GM18517 (cell line): Measurements from ENCODE around the gene TRANK1.
"Not testable (repeated sequence)": the region's sequence is repeated elsewhere in the genome, so short reads cannot be mapped to it uniquely, and the experiment has no call there.

Source experiments
- ATAC-seq: cut with Tn5 transposase; IDR thresholded peaks from one replicate; pipeline ENCODE4 v1.9.1; 2021; ENCODE audit warnings: mild to moderate bottlenecking, moderate library complexity; ENCODE audit not compliant: unreplicated experiment

The TRANK1 gene

DNA sequence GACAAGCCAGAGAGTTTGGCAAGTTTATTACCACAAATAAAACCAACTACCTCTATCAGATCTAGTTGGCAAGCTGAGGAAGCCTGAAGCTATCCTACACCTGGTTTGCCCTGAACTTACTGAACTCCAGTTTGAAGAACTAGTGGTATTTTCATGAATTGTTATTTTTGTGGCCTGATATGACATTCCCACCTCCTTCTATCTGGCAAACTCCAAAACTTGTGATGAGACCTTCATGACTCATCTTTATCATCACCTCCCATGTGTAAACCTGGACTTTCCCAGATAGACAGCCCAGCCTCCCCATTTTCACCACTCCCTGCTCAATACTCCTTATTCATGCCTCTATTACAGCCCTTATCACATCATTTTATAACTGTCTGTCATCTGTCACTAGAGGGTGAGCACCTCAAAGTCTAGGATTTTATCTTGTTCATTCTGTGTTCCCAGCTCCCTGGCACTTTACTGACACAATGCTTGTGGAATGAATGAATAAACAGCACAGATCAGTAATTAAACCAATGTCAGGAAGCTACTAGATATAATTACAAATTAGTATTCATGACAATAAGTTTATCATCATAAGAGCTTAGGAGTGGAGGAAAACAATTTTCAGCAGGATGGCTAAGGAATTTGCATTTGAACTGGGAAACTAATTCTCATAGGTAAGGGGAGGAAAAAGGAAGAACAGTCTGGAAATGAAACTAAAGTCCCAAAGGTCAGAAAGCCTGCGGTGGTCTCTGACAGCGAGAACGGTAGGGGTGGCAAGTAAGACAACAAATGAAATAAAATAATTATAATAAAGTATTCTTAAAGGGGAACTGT, 13.2 kb upstream of the TRANK1 start:
- ATAC-seq = no peak

- ATAC-seq = no peak
Observed at GRCh38 chr3:36957063-36957462, 12.2 kb upstream of the TRANK1 start.

- ATAC-seq = no peak
Observed at GRCh38 chr3:36956155-36956554, 11.3 kb upstream of the TRANK1 start.

- no peak for ATAC-seq
Observed at GRCh38 chr3:36954452-36955134, 9.7 kb upstream of the TRANK1 start.

GRCh38 chr3:36947814-36948213, 3.0 kb upstream of the TRANK1 start:
- ATAC-seq = not testable (repeated sequence)

DNA sequence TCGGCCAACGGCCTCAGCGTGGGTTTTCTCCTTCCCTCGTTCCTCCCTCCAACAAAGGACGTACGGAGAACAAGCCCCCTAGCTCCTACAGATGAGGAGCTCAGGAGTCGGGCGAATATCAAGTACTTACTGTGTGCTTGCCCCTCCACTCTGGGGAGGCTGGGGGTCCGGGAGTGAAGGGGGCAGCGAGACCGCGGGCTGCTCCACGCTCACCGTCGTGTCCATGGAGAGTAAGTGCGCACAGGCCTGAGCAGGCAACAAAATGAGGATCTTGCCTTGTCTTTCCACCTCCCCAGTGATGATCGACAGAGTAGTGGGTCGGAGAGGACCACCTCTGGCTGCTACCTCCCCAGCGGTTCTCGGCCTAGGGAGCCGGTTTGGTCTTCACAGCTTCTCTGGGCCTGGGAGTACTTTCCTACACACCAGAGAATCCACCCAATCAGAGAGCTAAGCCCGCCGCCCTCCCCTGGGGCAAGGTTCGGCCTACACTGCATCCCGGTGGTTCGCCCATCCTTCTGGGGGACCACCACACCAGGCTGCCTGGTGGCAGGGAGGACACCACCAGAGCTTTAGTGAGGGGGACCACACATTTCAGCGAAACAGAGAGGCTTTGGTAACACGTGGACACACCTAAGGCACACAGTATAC, 603 bp upstream of the TRANK1 start:
- ATAC-seq = no peak

GRCh38 chr3:36944012-36944640, 728 bp downstream of the TRANK1 start:
- peak; percentile 66 for ATAC-seq

DNA sequence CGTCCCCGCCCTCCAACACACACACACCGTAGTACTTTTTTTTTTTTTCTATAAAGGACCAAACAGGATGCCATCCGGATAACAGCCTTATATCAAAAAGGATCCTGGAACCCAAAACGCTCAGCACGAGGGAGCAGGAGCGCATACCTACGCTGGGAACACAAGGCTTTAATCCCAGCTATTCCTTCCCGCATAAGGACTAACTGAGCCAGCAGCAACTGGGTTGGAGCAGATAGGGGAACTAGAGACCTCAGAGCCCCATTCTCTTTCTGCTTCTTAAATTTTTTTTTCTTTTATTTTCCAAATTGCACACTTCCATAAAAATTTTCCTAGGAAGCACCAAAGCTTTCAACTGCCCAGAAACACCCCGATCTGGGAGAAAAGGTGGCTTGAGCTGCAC, 1.3 kb downstream of the TRANK1 start:
- ATAC-seq = no peak

DNA sequence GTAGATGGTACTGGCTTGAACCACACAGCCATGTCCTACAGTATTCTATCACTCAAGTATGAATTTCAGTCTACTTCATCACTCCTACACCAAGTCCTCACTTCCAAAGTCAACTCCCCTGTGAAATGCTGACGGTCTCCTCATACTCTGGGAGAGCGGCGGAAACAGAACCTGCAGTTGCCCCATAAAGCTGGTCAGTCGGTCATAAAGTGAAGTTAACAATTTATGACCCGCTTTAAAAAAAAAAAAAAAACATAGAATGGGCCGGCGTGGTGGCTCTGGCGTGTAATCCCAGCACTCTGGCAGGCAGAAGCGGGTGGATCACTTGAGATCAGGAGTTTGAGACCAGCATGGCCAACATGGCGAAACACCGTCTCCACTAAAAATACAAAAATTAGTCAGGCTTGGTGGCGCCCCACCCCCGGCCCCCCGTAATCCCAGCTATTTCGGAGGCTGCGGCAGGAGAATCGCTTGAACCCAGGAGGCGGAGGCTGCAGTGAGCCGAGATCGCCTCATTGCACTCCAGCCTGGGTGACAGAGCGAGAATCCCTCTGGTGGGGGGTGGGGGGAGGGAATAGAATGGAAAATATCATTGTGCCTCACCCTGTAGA, 2.1 kb downstream of the TRANK1 start:
- no peak for ATAC-seq

GRCh38 chr3:36941658-36942057, 3.2 kb downstream of the TRANK1 start:
- ATAC-seq = no peak

- no peak for ATAC-seq
Observed at GRCh38 chr3:36941162-36941561, 3.7 kb downstream of the TRANK1 start.

DNA sequence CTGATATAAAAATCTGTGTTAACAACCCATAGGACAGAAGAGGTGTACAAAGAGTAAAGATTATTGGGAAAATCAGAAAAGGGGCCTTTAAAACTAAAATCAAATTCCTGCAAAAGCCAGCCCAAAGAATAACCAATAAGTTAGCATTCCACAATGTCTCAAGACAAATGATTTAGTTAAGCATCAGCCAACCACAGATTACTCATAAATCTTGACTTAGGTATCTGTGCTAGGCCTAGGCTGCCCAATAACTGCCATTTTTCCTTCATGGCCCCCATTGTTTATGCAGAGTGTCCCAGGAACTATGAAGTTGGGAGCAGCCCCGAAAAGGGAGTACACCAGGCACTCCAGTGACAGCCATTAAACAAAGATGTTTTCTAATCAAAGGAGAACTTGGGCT, 7.4 kb downstream of the TRANK1 start:
- no peak for ATAC-seq

DNA sequence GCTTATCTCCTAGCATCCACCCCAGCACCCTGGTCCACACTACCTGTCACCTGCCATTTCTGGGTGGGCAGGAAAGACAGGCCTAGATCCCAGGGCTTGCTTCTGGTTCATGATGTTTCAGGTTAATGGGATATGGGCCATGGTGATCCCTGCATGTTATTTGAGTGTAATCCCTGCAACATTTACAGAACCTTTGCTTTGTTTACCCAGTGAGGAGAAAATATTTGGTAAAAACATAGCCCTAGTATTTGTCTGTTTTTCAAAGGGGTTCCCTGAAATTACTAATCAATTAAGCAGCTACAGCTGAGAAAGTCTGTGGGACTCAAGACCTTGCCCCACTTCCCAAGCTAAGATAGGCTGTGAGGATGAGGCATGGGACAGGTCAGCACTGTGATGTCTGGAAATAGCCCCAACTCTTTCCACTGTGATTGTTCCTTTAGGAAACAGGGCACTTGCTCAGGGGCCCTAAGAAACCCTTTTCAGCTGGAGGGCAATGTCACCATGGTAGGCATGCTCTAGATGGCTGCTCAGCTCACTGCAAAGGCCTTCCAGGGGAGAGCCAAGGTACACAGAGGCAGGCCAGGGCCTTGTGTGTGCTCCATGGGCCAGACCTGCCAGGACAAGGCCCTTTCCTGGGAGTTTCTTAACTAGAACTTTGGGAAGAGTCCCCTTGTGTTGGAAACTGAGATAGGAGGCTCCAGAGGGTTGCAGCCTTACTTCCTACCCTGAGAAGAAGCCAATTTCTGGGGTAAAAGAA, 11.1 kb downstream of the TRANK1 start:
- ATAC-seq = no peak

DNA sequence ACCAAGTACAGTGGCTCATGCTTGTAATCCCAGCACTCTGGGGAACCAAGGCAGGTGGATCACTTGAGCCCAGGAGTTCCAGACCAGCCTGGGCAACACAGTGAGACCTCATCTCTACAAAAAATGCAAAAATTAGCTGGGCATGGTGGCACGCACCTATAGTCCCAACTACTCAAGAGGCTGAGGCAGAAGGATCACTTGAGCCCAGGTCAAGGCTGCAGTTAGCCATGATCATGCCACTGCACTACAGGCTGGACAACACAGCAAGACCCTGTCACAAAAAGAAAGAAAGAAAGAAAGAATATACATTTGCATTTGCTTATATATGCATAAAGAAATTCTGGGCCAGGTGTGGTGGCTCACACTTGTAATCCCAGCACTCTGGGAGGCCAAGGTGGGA, 13.4 kb downstream of the TRANK1 start:
- not testable (repeated sequence) for ATAC-seq

DNA sequence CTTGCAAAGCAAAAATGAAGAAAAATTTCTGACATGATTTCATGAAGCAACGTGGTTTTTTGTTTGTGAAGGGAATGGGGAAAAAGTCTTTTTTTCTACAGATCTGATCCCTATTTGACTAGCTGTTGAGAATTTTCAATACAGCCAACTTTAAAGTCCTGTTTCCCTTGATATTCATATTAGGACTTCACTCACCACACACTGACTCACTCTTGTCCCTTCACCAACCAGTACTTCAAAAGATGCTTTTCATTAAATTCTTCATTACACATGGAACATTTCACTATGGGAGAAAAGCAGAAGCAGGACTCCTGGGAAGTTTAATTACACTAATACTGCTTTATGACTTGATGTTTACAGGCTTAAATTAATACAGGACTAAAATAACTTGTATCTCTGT, 16.6 kb downstream of the TRANK1 start:
- no peak for ATAC-seq

GRCh38 chr3:36926292-36926897, 18.5 kb downstream of the TRANK1 start:
- no peak for ATAC-seq

- ATAC-seq = no peak
Observed at GRCh38 chr3:36924744-36925521, 19.9 kb downstream of the TRANK1 start.

- ATAC-seq = no peak
Observed at GRCh38 chr3:36923981-36924743, 20.7 kb downstream of the TRANK1 start.
